ENCODE results near the gene FAM210B.

DNA sequence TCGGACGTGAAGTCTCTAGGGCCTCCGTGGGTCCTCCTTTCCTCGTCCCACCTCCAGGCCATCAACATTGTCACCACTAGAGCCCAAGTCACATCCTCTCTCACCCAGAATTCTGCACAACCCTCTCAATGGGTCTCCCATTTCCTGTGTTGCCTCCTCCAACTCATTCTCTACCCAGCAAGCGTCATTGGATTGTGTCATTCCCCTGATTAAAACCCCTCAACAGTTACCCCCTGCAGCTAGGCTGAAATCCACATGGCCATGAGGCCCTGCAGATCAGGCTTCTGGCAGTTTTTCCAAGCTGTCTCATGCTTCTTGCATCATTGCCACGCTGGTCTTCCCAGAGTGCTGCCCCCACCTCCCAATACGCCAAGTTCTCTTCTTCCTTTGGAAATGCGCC is 12.9 kb upstream of the FAM210B start:
- TF ChIP-seq CTCF (IDR thresholded peaks at IDR 0.05), result no peak
- no peak for TF ChIP-seq POLR2A (IDR thresholded peaks at IDR 0.05)

All from thyroid gland (tissue), 4 donors.